Thoracic aorta (tissue), 2 donors: ENCODE data around the gene TLR9. TPM values are rescaled to one million over a fixed set of nuclear protein-coding genes. Genes with fewer than 3 reads are reported as not detected.

ENCODE experiments used
- ATAC-seq: fragments of 150-250 bp; one replicate; pipeline ENCODE4 v1.8.0; 2017; ENCODE audit warnings: low read depth; ENCODE audit not compliant: insufficient number of reproducible peaks, low FRiP score
- DNase-seq: peaks from one replicate; pipeline ENCODE4 v3.0.0-alpha.2; 2020; ENCODE audit warnings: low spot score
- H3K27ac ChIP-seq, 2 donors: fragments of 200-600 bp; sonication (generic); 1 replicate in 1 of 2; 2 replicates in 1 of 2; pipeline ENCODE4 v1.5.1; 2016; ENCODE audit warnings: mild to moderate bottlenecking in 2 of 2, moderate library complexity in 2 of 2
- H3K27me3 ChIP-seq: fragments of 200-600 bp; sonication (generic); replicated peaks from 2 replicates; pipeline ENCODE4 v1.6.0; 2016; ENCODE audit warnings: mild to moderate bottlenecking; ENCODE audit not compliant: insufficient read depth
- H3K36me3 ChIP-seq: fragments of 200-600 bp; sonication (generic); one replicate; pipeline ENCODE4 v1.5.1; 2016
- H3K4me1 ChIP-seq, 2 donors: fragments of 200-600 bp; sonication (generic); 1 replicate in 1 of 2; 2 replicates in 1 of 2; pipeline versions ENCODE4 v1.5.1 to v1.6.0; 2016; ENCODE audit warnings: low read depth in 2 of 2, mild to moderate bottlenecking in 1 of 2; ENCODE audit not compliant: control insufficient read depth in 1 of 2
- H3K4me3 ChIP-seq: fragments of 200-600 bp; sonication (generic); 2 replicates; pipeline ENCODE4 v1.5.1; 2016; ENCODE audit warnings: mild to moderate bottlenecking
- H3K9me3 ChIP-seq: fragments of 200-600 bp; sonication (generic); 2 replicates; pipeline ENCODE4 v1.5.1; 2016
- total RNA-seq, 2 donors: library from RNA; depleted of rRNA; stranded (reverse); fragments of >200 nt; gene quantifications; one replicate each; pipeline versions ENCODE4 v1.1.0 to v1.2.3, GENCODE V29; 2016
- TF ChIP-seq, protein P1 (sequence below): fragments of 200-600 bp; sonication (generic); IDR thresholded peaks from one replicate; pipeline ENCODE4 v1.5.1; 2019; ENCODE audit warnings: antibody characterized with exemption

Gene TLR9
- total RNA-seq, 2 donors from 2014 or later, result not detected

DNA sequence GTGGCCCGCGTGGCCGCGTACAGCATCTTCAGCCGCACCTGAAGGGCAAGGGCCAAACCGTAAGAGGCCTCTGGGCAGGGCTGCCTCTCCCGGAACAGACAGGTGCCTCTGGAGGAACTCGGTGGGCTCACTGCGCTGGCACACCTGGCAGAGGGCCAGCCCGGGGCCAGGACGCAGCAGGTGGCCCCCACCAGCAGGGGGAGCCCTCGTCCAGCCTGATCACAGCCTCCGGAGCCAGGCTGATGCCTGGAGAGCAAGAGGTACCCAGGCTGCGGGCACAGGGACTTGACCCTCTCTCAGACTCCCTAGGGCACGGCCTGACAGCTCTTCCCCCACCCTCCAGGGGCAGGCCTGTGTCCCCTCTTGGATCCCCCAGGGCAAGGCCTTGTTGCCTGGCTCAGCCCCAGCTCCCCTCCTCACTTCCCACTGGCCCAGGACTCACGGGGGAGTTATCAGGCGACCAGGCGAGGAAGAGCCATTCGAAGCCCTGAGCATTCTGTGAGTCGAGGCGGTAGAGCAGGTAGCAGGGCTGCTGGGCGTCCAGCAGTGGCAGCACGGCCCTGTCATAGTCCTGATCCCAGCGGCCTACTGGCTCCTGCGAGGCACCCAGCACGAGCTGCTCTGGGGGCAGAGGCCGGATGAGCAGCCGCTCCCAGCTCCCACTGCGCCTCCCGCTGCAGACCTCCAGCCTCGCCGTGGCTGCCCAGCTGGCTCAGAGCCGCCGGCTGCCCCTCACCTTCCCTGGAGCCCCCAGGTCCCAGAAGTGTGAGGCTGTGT, 6.2 kb upstream of the TLR9 start:
- Histone ChIP-seq H3K4me3 (no peak overlapping the region), H3K36me3 (peaks cover 40% of the 10 kb centered on the region), H3K4me1 (peaks cover 7 to 17% of the 10 kb centered on the region in 2 donors), H3K27ac (no peak overlapping the region), H3K27me3 (no peaks in the 10 kb centered on the region), H3K9me3 (no peaks in the 10 kb centered on the region)
- ATAC-seq (no peak), DNase-seq (no peak)
- TF ChIP-seq, protein P1, sequence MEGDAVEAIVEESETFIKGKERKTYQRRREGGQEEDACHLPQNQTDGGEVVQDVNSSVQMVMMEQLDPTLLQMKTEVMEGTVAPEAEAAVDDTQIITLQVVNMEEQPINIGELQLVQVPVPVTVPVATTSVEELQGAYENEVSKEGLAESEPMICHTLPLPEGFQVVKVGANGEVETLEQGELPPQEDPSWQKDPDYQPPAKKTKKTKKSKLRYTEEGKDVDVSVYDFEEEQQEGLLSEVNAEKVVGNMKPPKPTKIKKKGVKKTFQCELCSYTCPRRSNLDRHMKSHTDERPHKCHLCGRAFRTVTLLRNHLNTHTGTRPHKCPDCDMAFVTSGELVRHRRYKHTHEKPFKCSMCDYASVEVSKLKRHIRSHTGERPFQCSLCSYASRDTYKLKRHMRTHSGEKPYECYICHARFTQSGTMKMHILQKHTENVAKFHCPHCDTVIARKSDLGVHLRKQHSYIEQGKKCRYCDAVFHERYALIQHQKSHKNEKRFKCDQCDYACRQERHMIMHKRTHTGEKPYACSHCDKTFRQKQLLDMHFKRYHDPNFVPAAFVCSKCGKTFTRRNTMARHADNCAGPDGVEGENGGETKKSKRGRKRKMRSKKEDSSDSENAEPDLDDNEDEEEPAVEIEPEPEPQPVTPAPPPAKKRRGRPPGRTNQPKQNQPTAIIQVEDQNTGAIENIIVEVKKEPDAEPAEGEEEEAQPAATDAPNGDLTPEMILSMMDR, result peak; percentile 75

DNA sequence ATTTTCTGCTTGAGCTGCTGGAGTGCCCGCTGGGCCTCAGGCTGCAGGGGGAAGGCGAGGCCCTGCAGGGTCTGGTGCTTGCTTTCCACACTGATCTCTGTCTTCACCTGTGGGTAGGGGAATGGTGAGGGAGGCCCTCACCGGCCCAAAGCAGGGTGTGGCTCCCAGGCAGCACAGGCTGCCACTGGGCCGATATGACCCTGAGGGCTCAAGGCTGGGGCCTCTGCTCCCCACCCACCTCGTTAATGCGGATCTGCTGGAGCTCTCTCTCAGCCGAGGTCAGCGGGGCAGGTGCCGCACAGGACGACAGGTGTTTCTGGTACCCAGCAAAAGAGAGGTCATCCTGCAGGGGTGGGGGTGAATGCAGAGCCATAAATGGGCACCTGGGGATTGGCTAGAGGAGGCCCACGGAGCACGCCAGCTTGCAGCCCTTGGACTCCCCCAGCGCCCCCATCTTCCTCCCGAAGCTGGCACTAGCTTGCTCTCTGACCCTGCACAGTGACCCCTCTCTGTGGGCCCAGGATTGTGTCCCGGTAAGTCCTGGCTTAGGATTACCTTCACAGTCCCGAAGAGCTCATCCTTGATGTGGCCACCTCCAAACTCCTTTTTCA, 5.5 kb upstream of the TLR9 start:
- no peaks in the 10 kb centered on the region for H3K9me3 ChIP-seq
- H3K27ac ChIP-seq, result no peak overlapping the region
- peaks cover 4 to 10% of the 10 kb centered on the region in 2 donors for H3K4me1 ChIP-seq
- H3K27me3 ChIP-seq, result no peaks in the 10 kb centered on the region
- no peak overlapping the region for H3K4me3 ChIP-seq
- peaks cover 40% of the 10 kb centered on the region for H3K36me3 ChIP-seq
- TF ChIP-seq, protein P1, result no peak
- no peak for DNase-seq
- ATAC-seq, result no peak

GRCh38 chr3:52230461-52230860, 5.0 kb upstream of the TLR9 start:
- H3K27ac ChIP-seq, result no peak overlapping the region
- DNase-seq, result no peak
- H3K36me3 ChIP-seq, result peaks cover 40% of the 10 kb centered on the region
- no peaks in the 10 kb centered on the region for H3K9me3 ChIP-seq
- H3K27me3 ChIP-seq, result no peaks in the 10 kb centered on the region
- no peak for ATAC-seq
- H3K4me3 ChIP-seq, result no peak overlapping the region
- peaks cover under 1 to 5% of the 10 kb centered on the region in 2 donors for H3K4me1 ChIP-seq
- TF ChIP-seq, protein P1, result no peak

DNA sequence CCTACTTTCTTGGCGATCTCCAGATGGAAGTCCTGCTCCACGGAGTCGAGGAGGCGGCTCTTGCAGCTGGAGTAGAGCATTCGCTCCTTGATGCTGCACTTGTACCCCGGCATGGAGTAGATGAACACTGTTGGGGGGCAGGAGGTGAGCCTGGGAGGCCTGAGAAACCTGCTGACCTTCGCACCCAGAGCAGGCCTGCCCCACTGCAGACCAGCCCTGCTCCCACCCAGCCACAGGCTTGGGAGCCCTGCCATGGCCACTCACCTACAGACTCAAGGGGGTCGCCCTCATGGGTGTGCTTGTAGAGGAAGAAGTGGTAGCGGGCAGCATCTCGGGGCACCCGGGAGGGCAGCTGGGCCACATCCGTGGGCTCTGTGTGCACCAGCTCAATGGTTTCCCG, 4.2 kb upstream of the TLR9 start:
- Histone ChIP-seq H3K4me1 (no peaks in the 10 kb centered on the region), H3K9me3 (no peaks in the 10 kb centered on the region), H3K4me3 (no peak overlapping the region), H3K27ac (no peak overlapping the region), H3K27me3 (no peaks in the 10 kb centered on the region), H3K36me3 (peaks cover 38% of the 10 kb centered on the region)
- DNase-seq, result no peak
- TF ChIP-seq, protein P1, result no peak
- no peak for ATAC-seq

DNA sequence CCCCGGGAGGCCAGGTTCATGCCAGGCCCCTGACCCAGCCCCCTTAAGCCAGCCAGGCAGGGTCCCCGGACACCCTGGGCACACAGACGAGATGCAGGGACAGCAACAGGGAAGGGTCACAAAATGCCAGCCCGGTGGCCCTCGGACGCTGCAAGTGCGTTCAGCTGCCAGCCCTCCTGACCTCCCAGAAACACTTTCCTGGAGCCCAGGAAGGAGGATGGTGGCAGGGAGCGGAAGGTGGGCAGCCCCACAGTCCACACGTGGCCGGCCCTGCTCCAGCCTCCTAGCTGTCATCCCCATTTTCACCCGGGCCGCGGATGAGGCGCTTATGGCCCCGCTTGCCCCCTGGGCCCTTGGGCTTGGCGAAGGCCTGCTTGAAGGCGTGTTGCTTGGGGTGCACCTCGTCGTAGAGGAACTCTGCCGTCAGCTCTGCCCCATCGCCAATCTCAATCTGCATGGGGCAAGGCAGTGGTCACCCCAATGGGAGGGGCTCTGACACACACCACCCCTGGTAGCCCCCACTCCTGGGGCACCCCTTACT, 3.4 kb upstream of the TLR9 start:
- H3K4me1 ChIP-seq, result no peaks in the 10 kb centered on the region
- peaks cover 34% of the 10 kb centered on the region for H3K36me3 ChIP-seq
- H3K27ac ChIP-seq, result no peak overlapping the region
- DNase-seq, result no peak
- no peaks in the 10 kb centered on the region for H3K9me3 ChIP-seq
- TF ChIP-seq, protein P1, result no peak
- no peak overlapping the region for H3K4me3 ChIP-seq
- ATAC-seq, result no peak
- no peaks in the 10 kb centered on the region for H3K27me3 ChIP-seq
